RPMI7951 (cell line): ENCODE results near the gene BOLA2B. TPM values are rescaled to one million over a fixed set of nuclear protein-coding genes. Genes with fewer than 3 reads are reported as not detected.
"Not testable (repeated sequence)": the region's sequence is repeated elsewhere in the genome, so short reads cannot be mapped to it uniquely, and the experiment has no call there.

Experiments used
- DNase-seq: peaks from one replicate; pipeline ENCODE4 v3.0.0-alpha.2; 2012; ENCODE audit warnings: low read depth
- total RNA-seq: library from RNA; depleted of rRNA; stranded (reverse); fragments of >200 nt; shearing (Covaris generic); gene quantifications from 2 replicates; pipeline ENCODE4 v1.2.3, GENCODE V29; 2014

The BOLA2B gene
- total RNA-seq, 1 experiment from 2014 or later, result 135 TPM

GRCh38 chr16:30184096-30184890 is 9.2 kb downstream of the BOLA2B start:
- DNase-seq, result no peak

- DNase-seq, result peak; percentile 69
Observed at GRCh38 chr16:30183233-30184095, 10.0 kb downstream of the BOLA2B start, which contains the start of gene CORO1A. Gene CORO1A (plus strand): TSS chr16:30183602. CDS start chr16:30185210, 1,608 bp downstream.

GRCh38 chr16:30180741-30181140 is 12.7 kb downstream of the BOLA2B start:
- DNase-seq, result no peak

GRCh38 chr16:30179931-30180330 is 13.5 kb downstream of the BOLA2B start:
- no peak for DNase-seq

- no peak for DNase-seq
Observed at GRCh38 chr16:30179195-30179594, 14.3 kb downstream of the BOLA2B start.

- DNase-seq, result not testable (repeated sequence)
Observed at GRCh38 chr16:30176876-30177275, 16.6 kb downstream of the BOLA2B start.

GRCh38 chr16:30173054-30173453 is 20.4 kb downstream of the BOLA2B start:
- DNase-seq, result no peak

- not testable (repeated sequence) for DNase-seq
Observed at GRCh38 chr16:30170145-30170544, 23.3 kb downstream of the BOLA2B start.

GRCh38 chr16:30169416-30169815 is 24.1 kb downstream of the BOLA2B start:
- not testable (repeated sequence) for DNase-seq

- DNase-seq, result not testable (repeated sequence)
Observed at GRCh38 chr16:30168746-30169145, 24.7 kb downstream of the BOLA2B start.

- no peak for DNase-seq
Observed at GRCh38 chr16:30166202-30166902, 27.1 kb downstream of the BOLA2B start.

- no peak for DNase-seq
Observed at GRCh38 chr16:30163538-30163937, 29.9 kb downstream of the BOLA2B start.

GRCh38 chr16:30157214-30157613 is 36.3 kb downstream of the BOLA2B start:
- DNase-seq, result no peak

- DNase-seq, result no peak
Observed at GRCh38 chr16:30155188-30155587, 38.3 kb downstream of the BOLA2B start.

- DNase-seq, result no peak
Observed at GRCh38 chr16:30152517-30152916, 40.9 kb downstream of the BOLA2B start.

- no peak for DNase-seq
Observed at GRCh38 chr16:30151091-30151490, 42.4 kb downstream of the BOLA2B start.

GRCh38 chr16:30149250-30149930 is 44.1 kb downstream of the BOLA2B start:
- no peak for DNase-seq

- no peak for DNase-seq
Observed at GRCh38 chr16:30147843-30148510, 45.5 kb downstream of the BOLA2B start.

- no peak for DNase-seq
Observed at GRCh38 chr16:30145657-30146056, 47.8 kb downstream of the BOLA2B start.

GRCh38 chr16:30144917-30145316 is 48.5 kb downstream of the BOLA2B start:
- no peak for DNase-seq

- no peak for DNase-seq
Observed at GRCh38 chr16:30144017-30144416, 49.4 kb downstream of the BOLA2B start.
